Measurements from ENCODE around the gene ADARB2.

ADARB2 gene

GRCh38 chr10:1152386-1153250 lies 584.7 kb downstream of the ADARB2 start:
- no peak for DNase-seq (ENCODE audit: low read depth)

DNA sequence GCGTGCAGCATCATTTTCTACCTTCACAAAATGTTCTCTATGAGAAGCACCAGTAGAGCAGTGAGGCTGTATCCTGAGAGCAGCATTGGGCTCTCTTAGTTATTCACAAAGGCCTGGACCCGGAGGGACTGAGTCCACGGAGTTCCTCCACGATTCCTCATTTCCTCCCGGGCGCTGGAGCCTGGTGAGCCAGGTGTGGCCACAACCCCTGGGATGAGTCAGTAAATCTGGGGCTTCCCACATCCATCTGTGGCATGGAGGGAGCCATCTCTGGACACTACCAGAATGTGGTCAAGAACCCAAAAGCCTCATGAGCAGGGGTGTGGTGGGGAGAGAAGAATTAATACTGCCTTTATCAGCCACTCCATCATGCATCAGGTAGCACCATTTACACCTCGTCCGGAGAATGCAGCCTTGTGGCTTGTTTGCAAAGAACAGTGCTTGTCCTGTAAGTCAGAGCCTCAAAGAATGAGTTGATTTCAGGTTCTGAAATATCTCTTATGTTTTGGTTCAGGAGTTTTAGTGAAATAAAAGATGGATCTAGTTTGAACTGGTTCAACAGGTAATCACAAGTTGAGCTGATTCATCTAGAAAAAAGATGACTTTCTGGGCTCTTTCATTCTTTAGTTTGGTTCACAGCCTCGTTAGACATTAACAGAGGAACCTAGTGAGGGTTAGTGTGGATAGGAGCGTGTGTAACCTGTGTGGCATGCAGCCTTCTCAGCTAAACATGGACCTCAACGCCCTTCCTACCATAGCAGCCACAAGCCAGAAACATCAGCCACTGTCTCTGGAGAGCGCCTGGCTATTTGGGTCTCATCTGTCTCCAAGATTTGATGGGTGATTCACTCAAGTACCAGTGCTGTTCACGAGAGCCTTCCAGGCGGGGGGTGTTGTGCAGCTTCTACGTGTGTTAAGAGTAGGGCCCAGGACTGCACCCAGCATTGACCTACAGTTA lies 586.0 kb downstream of the ADARB2 start:
- DNase-seq (ENCODE audit: low read depth) = no peak

GRCh38 chr10:1150638-1150955 lies 586.7 kb downstream of the ADARB2 start:
- no peak for DNase-seq (ENCODE audit: low read depth)

GRCh38 chr10:1149793-1150637 lies 587.3 kb downstream of the ADARB2 start:
- DNase-seq (ENCODE audit: low read depth) = no peak

DNA sequence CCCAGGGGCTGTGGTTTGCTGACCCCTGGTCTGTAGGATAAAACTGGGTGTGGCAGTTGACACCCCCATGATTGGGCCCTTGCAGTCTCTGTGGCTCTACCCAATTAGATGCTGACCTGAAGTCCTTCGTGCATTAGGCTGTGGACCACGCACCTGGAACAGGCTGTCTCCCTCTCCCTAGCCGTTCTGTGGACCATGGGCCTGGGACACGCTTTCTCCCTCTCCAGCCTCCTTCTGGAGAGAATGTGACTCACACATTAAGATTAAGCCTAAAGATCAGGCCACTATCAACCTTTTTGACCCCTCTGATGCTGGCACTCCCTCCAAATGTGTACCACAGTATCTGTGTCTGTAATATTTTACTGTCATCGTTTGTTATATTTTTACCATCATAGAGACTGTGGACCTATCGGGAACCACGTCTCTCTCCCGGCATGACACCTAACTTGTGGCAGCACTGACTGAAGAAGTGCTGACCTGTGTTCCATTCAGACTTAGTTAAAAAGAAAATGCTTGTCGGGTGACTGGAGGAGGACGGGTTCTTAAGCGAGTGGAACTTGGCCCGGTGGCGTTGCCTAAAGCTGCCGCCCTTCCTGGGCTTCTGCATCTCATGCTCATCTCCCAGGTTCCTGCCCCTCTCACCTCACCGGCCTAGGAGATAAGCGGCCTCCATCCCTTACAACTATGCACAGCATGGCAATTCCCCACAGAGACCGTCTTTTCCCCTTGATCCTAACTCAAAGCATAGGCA lies 588.3 kb downstream of the ADARB2 start:
- no peak for DNase-seq (ENCODE audit: low read depth)

- DNase-seq (ENCODE audit: low read depth) = no peak
Measured at GRCh38 chr10:1147810-1148209, 589.5 kb downstream of the ADARB2 start.

GRCh38 chr10:1142596-1142995 lies 594.7 kb downstream of the ADARB2 start:
- no peak for DNase-seq (ENCODE audit: low read depth)

DNA sequence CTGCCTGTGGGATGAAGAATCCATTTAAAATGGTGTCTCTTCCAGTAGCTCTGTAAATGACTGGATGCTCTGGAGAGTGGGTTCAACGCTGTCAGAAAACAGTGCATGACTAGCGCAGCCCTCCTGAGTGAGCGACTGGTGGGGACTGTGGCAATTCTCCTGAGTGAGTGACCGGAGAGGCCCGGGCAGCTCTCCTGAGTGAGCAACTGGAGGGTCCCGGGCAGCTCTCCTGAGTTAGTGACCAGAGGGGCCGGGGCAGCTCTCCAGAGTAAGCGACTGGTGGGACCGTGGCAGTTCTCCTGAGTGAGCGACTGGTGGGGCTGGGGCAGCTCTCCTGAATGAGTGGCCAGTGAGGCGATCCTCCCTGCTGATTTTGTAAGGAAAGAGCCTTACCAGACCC lies 595.6 kb downstream of the ADARB2 start:
- DNase-seq (ENCODE audit: low read depth) = no peak

DNA sequence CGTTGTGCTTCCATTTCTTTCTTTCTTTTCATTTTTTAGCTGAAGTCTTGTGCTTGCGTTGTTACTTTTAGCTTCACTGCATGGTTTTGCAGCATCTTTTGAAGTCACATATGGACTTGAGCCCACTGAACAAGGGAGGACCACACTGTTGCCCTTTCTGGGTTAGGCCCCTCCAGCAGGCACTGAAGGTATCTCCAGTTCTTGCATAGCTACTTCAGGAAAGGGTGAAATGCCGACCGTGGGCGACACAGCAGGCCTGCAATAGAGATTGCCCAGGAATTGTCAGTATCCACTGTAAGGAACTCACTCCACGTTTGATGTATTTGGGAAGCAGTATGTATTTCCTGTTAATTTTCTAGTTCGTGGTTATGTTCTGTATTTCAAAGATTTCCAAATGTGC lies 596.1 kb downstream of the ADARB2 start:
- DNase-seq (ENCODE audit: low read depth) = no peak

DNA sequence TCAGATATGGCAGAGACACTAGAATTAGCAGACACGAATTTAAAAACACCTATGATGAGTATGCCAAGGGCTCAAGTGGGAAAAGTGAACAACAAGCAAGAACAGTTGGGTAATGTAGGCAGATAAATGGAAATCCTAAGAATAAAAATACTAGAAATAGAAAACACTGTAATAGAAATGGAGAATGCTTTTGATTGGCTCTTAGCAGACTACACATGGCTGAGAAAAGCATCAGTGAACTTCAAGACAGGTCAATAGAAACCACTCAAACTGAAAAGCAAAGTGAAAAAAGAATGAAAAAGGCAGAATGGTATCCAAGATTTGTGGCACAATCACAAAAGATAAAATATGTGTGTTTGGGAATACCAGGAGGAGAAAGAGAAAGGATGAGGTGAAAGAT lies 598.8 kb downstream of the ADARB2 start:
- DNase-seq (ENCODE audit: low read depth) = no peak

- no peak for DNase-seq (ENCODE audit: low read depth)
Measured at GRCh38 chr10:1137499-1138163, 599.7 kb downstream of the ADARB2 start.

DNA sequence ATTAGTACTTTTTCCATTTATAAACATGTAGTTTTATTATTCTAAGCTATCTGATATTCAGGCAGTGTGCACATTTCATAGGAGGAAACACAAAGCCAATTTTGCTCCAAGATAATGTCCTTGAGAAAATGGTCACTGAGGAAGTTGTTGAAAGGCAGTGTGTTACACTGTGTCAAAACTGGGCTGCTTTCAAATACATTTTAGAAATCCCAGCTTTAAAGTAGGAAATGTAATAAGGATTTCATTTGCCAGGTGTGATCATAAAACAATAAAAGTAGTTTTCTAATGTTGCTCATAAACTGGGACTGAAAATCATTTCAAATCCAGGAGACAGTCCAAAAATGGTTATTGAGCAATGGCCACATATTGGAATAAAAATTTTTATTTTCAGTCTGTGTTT lies 601.1 kb downstream of the ADARB2 start:
- DNase-seq (ENCODE audit: low read depth) = no peak

DNA sequence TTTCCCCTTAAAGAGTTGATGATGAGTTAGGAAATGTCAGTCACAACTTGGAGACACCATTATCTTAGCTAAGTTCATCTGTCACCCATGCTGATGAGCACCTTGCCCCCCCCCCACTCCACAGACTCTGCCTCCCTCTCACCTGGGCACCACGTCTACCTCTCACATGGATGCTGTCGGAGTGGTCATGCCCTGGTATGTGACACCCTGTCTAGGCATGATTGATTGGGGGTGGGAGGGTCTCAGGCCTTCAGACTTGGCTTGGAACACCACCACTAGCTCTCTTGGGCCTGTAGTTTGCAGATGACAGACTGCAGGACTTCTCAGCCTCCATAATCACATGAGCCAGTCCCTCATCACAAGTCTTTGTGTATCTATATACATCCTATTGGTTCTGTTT lies 603.2 kb downstream of the ADARB2 start:
- DNase-seq (ENCODE audit: low read depth) = no peak

GRCh38 chr10:1133495-1134045 lies 603.8 kb downstream of the ADARB2 start:
- DNase-seq (ENCODE audit: low read depth) = no peak

GRCh38 chr10:1132584-1132983 lies 604.7 kb downstream of the ADARB2 start:
- DNase-seq (ENCODE audit: low read depth) = no peak

DNA sequence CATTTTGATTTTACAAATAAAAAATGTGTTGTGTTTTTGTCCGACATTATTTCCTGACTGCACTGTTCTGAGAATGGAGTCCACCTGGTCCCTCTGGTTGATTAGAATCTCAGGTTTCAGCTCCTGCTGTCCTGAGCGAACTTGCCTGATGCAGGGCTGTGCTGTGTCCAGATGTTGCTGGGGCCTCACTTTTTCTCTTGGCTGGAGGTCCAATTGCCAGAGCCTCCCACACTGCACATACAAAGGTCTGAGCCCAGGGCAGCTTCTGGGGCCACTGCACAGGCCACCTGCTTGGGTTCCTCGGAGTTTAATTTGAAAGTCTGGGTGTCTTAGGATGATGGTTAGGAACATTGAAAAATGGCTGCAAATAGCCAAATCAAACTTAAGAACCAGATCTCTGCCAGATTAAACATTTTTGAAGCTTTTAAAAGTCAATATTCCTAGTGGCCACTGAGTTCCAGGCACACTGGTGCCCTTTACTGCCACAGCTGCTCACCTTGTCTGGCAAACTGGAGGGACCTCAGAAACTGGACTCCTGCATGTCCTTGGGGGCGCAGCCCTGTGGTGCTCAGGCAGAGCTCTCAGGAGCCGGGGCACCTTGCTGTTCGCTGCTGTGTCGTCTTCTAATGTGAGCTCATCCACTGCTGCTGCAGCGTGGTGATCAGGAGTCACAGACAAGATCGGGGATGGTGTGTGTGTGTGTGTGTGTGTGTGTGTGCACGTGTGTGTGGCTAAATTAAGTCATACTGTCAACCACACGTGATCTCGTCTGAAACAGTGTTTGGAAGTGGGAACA lies 606.1 kb downstream of the ADARB2 start:
- DNase-seq (ENCODE audit: low read depth) = no peak

DNA sequence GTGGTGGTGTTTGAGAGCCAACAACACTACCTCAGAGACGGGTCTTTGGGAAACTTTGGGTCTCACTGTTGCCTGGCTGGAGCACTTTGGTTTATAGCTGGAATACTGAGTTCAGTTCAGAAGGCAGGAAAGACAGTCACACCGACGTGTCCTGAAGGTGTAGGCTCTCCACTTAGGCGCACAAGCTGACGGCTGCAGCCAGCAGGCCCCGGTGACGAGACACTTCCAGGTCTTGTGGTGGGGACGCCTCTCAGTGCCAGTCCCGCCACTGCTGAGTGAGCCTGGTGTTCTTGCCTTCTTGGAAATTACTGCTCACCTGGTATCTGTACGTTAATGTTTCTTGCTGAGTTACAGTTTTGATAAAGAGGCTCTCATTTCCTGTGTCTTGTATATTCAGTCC lies 607.1 kb downstream of the ADARB2 start:
- DNase-seq (ENCODE audit: low read depth) = no peak

GRCh38 chr10:1128649-1129048 lies 608.7 kb downstream of the ADARB2 start:
- no peak for DNase-seq (ENCODE audit: low read depth)

DNA sequence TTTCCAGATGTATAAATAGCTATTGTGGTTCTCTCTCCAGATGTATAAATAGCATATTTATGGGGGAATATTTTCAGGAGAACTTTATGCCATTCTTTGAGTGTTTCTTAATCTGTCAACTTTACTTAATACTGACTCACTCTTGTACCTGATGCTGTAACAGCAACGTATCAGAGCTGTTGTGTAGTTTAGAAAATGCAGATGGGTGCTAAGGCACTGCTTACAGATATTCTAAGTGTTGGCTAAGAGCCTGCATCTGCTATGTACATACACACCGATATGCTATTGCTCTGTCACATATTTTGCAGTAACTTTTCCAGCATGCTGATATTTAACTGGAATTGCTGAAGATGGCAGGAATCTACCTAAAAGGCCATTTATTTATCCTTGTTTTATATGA lies 609.2 kb downstream of the ADARB2 start:
- DNase-seq (ENCODE audit: low read depth) = no peak

- no peak for DNase-seq (ENCODE audit: low read depth)
Measured at GRCh38 chr10:1127629-1128028, 609.7 kb downstream of the ADARB2 start.
